Choroid plexus epithelial cell (primary cell): Measurements from ENCODE around the gene WEE1.
"Not testable (repeated sequence)": the region's sequence is repeated elsewhere in the genome, so short reads cannot be mapped to it uniquely, and the experiment has no call there.

ENCODE experiments used
- DNase-seq: peaks from one replicate; pipeline ENCODE4 v3.0.0-alpha.2; 2010; ENCODE audit warnings: low read depth
- H3K4me3 ChIP-seq: 2 replicates; pipeline ENCODE4 v1.5.1; 2011; ENCODE audit warnings: low read depth, mild to moderate bottlenecking, control low read depth, low read length, moderate library complexity
- TF ChIP-seq, protein P1 (sequence below): conservative IDR thresholded peaks from 2 replicates; pipeline ENCODE4 v1.5.1; 2011; ENCODE audit warnings: low read depth, mild to moderate bottlenecking, control low read depth, inconsistent platforms, low read length, moderate library complexity

Gene WEE1

DNA sequence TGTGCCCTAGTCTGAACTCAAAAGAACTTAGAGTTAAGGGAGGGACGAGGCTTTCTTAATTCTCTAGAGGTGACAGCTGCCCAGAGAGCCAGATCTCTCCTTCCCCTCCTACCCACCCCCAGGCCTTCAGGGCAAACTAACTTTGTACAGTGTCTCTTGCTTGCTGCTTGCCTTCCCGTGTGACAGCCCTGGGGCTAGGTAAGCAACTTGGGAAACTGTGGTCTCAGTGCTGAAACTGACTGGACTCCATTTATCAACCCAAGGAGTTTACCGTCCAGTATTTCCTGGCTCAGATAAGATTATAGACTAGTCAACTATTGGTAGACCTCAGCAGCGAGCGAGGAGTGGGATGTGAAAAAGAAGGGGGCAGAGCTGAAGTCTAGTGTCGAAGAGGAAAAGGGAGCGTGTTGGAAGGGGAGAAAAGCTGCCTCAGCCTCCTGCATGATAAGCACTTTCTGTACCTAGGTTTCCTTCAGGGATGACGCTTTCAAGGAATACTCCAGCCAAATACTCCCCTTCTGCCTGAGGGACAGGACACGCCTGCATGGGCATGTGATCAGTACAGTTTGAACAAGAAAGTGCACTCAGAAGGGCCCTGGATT lies 43.3 kb upstream of the WEE1 start:
- H3K4me3 ChIP-seq = no peak overlapping the region
- no peak for DNase-seq
- TF ChIP-seq, protein P1, sequence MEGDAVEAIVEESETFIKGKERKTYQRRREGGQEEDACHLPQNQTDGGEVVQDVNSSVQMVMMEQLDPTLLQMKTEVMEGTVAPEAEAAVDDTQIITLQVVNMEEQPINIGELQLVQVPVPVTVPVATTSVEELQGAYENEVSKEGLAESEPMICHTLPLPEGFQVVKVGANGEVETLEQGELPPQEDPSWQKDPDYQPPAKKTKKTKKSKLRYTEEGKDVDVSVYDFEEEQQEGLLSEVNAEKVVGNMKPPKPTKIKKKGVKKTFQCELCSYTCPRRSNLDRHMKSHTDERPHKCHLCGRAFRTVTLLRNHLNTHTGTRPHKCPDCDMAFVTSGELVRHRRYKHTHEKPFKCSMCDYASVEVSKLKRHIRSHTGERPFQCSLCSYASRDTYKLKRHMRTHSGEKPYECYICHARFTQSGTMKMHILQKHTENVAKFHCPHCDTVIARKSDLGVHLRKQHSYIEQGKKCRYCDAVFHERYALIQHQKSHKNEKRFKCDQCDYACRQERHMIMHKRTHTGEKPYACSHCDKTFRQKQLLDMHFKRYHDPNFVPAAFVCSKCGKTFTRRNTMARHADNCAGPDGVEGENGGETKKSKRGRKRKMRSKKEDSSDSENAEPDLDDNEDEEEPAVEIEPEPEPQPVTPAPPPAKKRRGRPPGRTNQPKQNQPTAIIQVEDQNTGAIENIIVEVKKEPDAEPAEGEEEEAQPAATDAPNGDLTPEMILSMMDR = no peak

DNA sequence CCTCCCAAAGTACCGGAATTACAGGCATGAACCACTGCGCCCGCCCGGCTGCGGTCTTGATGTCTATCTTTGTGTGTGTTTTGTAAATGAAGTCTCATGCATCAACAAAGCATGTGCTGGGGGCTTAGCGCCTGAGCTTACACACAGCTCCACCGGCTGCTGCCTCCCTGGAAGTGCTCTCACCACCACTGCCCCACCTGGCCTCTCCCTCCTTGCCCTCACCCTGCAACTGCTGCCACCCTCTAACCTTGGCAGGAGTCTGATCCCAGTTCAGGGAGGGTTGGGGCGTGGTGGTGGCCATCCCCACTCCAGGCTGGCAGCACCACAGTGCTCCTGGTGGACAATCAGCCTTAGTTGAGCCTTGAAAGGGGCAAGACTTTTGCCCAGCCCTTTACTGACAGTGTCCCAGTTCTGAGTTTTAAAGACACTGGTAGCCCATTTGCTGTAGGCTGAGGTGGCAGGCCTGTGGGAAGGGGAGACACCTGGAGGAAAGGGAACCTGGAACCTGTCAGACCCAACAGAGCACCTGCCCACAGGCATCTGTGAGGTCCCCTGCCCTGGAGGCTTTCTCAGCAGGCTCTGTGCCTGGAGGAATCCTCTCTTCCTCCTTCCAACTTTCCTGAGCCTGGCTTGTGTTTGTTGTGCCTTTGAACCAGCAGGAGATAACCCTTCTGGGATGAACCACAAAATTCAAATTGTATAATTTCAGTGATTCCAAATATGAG lies 42.4 kb upstream of the WEE1 start:
- TF ChIP-seq, protein P1 = no peak
- no peak for DNase-seq

DNA sequence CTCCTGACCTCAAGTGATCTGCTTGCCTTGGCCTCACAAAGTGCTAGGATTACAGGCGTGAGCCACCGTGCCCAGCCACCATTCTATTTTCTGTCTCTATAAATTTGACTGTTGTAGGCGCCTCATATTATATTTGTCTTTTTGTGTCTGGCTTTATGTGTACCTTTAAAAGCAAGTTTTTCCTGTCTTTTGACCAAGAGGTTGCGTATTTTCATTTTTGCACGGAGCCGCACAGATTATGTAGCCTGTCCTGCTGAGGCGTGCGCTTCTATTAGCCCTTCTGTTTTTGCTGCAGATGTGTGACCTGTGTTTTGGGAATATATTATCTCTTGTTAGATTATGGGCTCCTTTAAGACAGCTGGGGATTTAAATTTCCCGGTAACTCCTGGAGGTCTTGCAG lies 40.4 kb upstream of the WEE1 start:
- H3K4me3 ChIP-seq = no peak overlapping the region
- no peak for DNase-seq
- TF ChIP-seq, protein P1 = no peak

More for the DNA sequence above, 42.4 kb upstream of the WEE1 start:
- no peak overlapping the region for H3K4me3 ChIP-seq

DNA sequence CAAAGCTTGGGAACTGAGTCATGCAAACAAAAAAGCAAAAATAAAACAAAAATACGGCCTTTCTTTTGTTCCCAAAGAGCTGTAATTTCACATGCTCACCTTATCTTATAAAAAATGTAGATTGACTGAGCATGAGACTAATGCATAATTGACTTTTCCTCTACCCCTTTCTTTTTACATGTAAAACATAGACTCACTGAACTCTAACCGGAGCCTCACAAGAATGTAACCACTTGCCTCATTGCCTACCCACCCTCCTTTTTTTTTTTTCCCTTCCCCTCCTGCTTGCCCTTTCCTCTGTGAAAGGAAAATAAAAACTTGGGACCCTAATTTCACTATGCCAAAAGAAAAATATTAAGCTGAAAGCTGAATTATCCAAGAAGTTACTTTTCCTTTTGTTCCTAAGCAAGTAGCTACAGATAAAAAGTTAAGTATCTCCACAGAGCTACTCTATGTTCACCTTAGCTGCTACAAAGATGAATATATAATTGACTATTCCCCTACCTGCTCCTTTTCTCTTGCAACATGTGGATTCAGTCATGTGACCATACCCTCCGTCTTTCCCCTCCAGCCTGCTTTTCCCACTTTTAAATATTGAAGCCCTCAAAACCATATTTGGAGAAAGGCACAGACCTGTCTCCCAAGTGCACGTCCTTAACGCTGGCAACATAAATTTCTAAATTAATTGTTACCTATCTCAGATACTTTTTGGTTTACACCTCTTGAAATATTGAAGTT lies 39.6 kb upstream of the WEE1 start:
- TF ChIP-seq, protein P1 = no peak
- no peak for DNase-seq

DNA sequence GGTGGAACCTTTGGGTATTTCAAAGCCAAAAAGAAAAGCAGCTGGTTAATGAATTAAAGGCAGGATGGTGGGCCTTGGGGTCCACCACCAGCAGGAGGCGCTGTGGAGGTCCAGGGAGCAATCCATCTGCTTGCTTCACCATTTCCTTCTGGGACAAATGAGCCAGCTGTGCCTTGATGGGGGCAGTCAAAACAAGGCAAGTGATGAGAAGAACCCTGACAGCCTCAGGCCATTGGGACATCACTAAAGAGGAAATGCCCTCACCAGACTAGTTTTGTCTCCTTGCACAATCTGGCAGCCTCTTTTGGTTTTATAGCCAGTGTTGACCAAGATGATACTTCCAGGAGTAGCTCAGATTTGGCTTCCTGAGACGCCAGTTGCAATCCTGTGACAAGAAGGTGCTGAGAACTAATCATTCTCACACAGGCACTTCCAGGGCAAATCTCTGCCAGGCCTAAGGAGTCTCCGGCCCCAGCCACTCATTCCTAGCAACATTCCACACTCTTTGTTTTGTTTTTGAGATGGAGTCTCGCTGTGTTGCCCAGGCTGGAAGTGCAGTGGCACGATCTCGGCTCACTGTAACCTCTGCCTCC lies 38.2 kb upstream of the WEE1 start:
- DNase-seq = peak; percentile 66
- TF ChIP-seq, protein P1 = peak; percentile 87
- no peak overlapping the region for H3K4me3 ChIP-seq

More for the DNA sequence above, 39.6 kb upstream of the WEE1 start:
- no peak overlapping the region for H3K4me3 ChIP-seq

DNA sequence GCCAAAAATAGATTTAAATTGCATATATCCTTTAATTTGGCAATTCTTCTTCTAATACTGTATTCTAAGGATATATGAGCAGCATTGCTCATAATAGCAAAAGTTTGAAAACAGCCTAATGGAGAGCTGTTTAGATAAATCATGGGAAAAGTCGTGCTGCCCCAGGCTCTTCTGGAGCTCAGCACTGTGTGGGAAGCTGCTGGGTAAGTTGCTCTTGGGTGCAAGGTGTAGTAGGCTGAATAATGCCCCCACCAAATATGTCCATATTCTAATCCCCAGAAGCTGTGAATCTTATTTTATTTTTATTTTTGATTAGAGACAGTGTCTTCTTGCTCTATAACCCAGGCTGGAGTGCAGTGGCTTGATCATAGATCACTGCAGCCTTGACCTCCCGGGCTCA lies 34.9 kb upstream of the WEE1 start:
- TF ChIP-seq, protein P1 = no peak
- H3K4me3 ChIP-seq = no peak overlapping the region
- no peak for DNase-seq

DNA sequence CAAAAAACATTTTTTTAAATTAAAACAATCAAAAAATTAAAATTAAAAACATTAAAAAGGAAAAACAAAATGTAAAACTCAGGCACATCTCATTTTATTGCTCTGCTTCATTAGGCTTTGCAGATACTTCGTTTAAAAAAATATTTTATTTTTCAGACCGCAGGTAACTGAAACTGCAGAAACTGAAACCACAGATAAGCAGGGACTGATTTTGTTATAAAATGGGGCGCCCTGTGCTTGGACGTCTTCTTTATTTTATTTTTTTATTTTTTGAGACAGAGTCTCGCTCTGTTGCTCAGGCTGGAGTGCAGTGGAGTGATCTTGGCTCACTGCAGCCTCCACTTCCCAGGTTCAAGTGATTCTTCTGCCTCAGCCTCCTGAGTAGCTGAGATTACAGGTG lies 24.3 kb upstream of the WEE1 start:
- H3K4me3 ChIP-seq, DNase-seq: not testable (repeated sequence)
